Measurements from ENCODE around the gene BCL6B.

The BCL6B gene

DNA sequence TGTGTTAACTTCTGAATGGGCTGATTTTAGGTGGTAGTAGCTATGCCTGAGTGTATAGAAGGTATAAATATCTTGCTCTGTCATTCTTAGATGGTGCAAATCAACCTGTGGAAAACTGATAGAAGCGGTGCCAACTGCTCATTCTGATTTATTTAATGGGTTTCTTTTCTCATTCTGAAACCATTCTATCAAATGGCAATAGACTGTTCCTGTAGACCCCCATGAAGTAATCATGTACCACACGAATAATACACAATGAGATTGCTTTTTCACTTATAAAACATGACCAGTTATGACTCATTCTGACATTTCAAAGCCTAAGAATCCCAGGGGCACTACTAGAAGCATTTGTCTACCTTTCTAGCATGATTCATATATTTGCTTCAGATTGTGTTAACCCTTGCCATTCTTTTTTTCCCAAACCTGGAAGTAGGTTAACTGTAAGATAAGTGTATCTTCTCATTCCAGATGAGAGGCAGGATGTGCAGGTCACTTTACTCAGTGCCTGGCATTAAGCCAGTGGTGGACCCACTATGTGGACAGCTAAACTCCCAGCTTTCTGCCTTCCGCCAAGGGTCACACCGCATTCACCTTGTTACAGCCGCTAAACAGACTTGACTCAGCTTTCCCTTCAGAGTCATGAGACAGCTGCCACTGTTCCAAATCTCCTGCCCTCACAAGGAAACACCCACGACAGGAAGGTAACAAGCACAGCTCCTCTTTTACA, 37.5 kb downstream of the BCL6B start:
- peak; percentile 39 for DNase-seq (ENCODE audit: low read depth)

DNA sequence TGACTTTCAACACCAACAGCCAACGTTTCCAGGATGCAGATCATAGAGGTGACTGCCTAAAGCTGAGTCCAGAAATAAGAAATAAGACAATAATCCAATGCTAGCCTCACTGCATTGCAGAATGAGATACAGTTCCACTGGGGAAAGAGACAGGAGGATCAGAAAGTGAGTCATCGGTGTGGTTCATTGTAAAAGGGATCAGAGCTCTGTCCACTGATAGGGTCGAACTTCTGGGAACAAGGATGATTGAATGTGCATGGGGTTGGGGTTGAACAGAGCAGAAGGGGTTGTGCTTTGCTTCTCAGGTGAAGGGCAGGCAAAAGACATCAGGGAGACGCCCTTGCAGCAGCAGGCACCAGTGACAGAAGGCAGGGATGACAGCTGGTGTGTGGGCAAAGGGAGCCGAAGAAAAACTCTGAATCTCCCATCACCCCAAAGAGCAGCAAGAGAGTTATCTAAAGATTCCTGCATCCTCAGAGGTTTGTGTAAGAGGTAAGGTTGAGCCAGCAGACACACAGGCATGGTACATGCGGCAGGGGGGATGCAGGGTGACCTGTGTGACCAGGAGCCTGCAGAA, 40.8 kb downstream of the BCL6B start:
- no peak for DNase-seq (ENCODE audit: low read depth)

DNA sequence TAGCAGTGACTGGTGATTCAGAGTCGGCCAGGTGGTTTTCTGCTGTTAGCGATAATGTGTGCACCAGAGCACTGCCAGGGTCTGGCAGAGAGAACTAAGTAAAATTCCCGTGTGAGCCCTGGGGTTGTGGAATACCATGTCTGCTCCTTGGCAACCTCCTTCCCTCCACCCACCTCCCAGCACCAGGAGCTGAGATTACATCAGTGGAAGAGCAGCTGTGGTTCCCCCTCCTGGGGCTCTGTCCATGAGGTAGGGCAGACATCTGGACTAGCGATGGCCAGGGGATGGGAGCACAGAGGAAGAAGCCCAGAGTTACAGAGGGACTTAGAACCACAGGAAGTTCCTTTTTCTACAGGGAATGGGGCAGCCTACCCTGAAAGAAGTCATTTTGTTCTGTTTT, 41.4 kb downstream of the BCL6B start:
- no peak for DNase-seq (ENCODE audit: low read depth)

DNA sequence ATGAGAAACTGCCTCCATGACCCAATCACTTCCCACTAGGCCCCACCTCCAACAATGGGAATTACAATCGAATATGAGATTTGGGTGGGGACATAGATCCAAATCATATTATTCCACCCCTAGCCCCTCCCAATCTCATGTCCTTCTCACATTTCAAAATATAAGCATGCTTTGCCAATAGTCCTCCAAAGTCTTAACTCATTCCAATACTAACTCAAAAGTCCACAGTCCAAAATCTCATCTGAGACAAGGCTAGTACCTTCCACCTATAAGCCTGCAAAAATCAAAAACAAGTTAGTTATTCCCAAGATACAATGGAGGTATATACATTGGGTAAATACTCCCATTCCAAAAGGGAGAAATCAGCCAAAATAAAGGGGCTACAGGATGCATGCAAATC, 44.3 kb downstream of the BCL6B start:
- DNase-seq (ENCODE audit: low read depth), result no peak

DNA sequence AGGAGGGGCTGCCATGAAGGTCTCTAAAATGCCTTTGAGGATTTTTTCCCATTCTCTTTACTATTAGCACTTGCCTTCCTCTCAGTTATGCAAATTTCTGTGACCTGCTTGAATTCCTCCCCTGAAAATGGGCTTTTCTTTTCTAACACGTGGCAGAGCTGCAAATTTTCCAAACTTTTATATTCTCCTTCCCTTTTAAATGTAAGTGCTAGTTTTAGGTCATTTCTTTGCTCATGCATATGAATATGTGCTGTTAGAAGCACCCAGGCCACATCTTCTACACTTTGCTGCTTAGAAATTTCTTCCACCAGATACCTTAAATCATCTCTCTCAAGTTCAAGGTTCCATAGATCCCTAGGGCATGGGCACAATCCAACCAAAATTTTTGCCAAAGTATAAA, 45.4 kb downstream of the BCL6B start:
- DNase-seq (ENCODE audit: low read depth), result no peak

DNA sequence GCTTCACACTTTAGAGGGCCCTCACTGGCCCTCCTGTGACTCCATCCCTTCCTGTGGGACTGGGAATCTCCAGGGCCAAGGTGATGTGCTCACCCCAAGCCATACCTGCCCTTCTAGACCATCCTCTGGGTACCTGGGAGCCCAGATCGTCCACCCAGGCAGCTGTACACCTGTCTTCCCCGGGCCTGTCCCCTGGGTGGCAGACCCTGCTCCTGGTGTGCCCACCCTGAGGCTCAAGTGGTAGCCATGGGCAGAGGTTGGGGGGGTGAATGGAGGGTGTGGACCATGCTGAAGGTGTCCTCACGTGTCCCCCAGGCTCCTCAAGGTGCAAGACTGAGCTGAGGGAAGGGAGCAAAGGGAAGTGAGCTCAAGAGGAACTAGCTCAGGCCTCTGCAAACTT, 47.9 kb downstream of the BCL6B start:
- DNase-seq (ENCODE audit: low read depth), result no peak

DNA sequence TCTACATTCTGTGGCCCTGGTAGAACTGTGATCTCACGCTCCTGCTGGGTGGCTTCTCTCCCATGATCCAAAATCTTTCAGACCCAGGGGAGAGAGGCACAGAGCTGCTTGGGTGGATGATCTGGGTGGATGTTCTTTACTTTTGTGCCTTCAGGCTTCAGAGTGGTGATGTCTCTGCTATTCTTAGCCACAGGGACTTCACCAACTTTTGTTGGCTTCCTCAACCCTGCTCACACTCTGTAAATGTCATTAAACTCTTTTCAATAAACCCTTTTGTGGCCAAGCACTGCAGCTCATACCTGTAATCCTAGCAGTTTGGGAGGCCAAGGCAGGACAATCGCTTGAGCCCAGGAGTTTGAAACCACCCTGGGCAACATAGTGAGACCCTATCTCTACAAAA, 49.6 kb downstream of the BCL6B start:
- DNase-seq (ENCODE audit: low read depth), result no peak

DNA sequence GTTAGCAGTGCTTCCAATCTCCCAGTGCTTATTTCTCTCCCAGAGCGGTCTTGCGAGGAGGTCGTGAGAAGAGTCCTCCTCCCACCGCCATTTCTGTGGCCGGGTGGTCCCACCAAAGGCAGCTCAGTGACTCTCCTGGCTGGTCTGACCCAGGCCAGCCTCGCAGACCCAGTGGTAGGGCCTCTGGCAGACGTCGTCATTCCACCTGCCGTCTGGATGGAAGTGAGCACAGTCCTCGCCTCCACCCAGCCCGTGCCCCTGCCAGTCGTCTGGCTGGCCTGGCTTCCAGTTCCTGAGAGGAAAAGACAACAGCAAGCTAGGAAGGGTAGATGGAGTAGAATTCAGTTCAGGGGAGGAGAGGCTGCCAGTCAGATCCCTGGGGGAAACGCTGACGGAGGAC, 52.1 kb downstream of the BCL6B start:
- no peak for DNase-seq (ENCODE audit: low read depth)

DNA sequence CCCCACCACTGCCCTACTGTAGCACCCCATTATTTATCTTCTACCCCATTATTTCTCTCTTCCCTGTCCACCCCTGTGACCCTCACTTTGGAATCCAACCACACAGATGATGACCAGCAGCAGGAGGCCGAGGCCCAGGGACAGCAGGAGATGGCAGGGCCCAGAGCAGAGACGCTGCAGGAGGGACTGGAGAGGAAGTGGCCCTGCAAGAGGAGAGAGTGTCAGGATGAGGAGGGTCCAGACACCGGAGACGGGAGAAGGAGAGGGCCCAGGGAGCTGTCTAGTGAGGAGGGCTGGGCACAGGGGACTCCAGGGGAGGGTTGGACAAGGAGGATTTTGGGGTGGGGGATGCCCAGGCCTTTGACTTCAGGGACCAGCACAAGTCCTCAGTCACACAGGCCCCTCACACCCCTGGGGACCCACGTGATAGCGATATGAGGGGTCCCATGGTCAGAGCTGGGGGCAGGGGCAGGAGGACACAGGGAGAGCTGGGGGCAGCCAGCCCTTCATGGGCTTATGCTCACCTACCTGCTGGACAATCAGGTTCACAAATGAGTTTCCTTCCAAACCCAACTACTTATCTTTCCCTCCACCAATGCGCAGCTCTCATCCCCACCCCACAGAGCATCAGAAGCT, 55.2 kb downstream of the BCL6B start:
- no peak for DNase-seq (ENCODE audit: low read depth)

DNA sequence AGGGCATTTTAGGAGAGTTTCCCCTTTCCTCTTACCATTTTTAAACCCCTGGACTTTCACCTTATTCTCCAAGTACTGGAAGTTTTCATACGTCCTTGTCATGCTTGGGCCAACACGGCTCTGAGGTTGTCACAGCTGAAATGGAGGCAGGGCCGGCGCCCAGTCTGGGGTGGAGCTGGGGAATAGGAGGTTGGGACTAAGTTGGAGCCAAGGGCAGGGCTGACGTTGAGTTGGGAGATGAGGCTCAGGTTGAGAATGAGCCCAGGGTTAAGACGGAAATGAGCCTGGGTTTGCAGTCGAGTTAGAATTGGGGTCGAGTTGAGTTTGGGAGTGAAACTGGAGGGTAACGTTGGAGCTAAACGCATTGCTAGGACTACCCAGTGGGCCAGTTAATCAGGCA, 55.9 kb downstream of the BCL6B start:
- no peak for DNase-seq (ENCODE audit: low read depth)
